ENCODE measurements around the gene GDF9.
"Not testable (repeated sequence)": the region's sequence is repeated elsewhere in the genome, so short reads cannot be mapped to it uniquely, and the experiment has no call there.

The GDF9 gene

DNA sequence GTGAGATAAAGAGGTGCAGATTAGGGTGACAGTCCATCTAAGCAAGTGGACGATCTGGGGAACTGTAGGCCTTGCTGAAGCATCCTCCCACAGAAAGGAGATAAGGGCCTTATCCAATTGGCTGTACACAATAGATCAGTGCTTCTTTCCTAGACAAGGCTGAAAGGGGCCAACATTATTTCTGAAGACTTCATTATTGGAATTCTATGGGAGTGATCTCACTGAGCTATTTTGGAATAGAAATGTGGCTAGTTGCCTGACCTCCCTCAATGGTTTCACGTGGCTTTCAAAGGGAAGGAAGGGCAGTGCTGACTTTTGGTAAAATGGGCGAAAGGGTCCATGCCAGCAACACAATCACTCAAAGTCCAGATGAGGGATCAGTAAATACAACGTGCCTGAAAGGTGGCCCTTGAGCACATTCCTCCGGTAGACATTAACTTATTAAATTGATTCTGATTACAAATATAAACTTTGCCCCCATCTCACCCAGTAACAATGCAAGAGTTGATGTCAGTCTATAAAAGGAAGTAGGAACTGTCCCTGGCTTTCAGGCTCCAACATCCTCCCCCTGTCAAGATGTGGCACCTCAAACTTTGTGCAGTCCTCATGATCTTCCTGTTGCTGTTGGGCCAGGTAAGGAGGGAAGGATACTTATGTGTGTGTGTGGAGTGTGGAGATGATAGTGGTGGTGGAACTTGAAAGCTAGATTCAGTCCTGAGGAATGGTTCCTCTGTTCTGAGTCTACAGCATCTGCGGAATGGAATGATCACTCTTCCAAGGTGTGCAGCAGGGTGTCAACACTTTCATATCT lies 7.1 kb upstream of the GDF9 start, which contains the start of gene LEAP2:
LEAP2 (plus strand) TSS at position 550 of the 811 bp plus-strand sequence; CDS start at position 577, 27 bp downstream.
- DNase-seq (ENCODE audit: low spot score) = no peak

DNA sequence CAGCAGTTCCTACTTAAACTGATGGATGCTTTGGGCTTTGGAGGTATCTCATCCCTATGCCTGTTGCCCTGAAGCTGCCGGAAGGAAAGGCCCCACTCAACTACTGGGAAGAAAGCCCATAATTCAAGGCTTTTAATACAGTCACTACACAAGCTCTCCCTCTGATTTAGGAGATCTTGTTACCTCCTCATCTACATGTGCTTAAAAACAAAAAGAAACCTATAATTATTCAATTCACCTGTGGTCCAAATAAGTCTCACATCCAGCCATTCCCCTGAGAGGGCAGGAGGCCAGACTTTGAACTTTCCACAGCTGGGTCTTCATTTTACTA lies 6.5 kb upstream of the GDF9 start:
- DNase-seq (ENCODE audit: low spot score) = no peak

DNA sequence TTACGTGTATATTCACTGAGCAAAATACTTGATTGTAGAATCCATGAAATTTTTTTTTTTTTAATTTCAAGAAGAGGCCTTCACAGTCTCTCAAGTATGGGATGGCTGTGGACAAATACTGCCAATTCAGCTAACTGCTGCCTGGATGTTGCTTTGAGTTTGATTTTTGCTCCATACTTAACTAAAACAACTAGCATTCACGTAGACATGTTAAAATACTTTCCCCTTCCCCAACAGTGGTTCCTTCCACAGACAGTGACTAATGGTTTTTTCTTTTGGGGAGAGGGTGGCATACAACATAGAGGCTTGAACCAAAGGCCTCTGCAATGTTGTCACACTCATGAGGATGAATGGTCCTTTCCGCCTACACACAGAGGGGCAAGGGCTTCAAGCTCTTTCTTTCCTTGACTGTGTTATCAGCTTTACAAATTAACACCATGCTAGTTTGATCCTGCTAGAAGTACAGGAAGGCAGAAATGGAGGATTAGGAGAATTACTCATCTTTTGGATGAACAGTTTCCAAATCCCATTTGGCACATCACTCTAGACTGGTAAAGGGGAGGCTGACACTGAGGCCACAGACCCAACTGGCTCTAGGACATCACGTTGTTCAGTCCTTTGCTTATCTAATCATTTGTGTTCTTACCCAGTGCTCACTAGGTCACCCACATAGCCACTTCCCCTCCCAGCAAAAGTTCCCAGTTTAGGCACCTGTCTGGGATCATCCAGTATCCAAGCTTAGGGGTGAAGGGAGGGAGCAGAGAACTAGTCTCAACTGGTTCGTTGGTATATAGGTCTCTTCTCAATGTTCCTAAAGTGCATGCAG lies 5.4 kb upstream of the GDF9 start:
- no peak for DNase-seq (ENCODE audit: low spot score)

DNA sequence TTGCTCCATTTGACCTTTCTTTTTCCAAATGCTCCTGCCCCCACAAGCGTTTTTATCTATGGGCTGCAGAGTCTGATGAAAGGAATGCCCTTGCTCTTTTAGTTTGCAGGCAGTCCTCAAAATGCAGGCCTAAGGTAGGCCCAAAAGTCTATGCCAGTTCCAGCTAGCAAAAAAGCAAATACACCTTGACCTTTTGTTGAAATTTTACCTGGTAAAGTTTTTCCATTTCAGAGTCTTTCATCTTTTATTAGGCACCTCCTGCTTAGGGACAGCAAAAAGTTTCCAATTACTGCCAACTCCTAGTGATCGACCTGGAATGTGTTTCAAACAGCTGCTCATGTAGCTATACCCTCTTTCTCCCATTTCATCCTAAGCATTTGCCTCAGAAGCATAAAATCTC lies 4.5 kb upstream of the GDF9 start:
- no peak for DNase-seq (ENCODE audit: low spot score)

DNA sequence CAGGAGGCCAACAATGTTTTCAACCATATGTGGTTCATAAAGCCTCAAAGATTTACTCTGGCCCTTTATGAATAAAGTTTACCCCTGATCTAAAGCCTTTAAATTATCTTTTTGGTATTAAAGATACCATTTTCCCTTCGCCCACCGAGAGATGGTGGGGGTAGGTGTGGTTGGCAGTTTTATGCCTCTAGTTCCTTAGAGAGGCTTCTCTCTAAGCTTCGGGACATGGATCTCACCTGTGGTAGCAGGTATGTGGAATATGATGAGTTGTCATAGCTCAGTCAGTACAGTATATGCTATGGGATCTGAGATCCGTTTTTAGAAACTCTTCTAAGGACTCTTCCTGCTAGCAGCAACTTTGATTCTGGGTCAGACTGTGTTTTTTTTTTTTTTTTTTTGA lies 2.5 kb upstream of the GDF9 start:
- no peak for DNase-seq (ENCODE audit: low spot score)

DNA sequence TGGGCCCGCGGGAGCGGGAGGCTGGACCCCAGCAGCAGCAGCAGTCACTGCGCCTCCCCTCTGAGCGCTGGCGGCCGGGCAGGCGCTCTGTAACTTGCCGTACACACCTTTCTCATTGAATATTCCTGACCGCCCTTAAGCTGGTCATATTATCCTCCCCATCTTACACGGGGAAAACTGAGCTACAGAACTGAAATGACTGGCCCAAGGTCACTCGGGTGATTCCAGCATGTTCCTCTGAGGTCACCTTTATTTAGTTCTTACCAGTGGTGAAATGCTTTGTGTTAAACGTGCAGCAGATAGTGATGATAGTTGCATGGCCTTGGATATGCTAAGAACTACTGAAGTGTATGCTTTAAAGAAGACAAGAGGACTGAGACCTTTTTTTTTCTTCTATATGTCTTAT lies 780 bp upstream of the GDF9 start:
- DNase-seq (ENCODE audit: low spot score) = no peak

DNA sequence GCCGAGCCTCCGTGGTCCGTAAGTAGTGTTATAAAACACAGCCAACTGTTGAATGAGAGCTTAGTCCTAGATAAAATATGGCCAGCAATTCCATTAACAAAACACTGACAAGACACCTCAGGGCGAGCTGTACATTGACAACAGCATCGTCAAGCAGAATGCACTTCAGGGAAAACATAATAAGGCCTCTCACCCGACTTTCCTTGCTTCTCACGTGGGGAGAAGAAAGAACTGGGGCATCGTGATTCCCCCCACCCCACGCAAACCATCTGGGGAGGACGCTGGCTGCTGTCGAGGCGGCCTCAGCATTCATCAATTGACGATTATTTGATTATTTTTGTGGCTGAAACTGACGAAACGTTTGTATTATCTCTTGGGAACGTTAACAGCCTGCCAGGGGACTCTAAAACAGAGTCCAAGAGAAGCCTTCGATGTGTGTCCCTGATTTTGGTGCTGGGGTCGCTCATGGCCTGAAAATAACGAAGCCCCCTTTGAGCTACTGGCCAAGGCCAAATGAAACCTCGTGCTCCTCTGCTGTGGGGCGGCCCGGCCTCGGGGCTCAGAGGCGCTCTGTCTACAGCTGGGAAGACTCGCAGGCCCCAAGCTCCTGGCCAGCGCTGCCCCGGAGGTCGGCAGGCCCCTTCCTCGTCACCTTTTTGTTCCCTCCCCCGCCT lies 464 bp downstream of the GDF9 start:
- no peak for DNase-seq (ENCODE audit: low spot score)

DNA sequence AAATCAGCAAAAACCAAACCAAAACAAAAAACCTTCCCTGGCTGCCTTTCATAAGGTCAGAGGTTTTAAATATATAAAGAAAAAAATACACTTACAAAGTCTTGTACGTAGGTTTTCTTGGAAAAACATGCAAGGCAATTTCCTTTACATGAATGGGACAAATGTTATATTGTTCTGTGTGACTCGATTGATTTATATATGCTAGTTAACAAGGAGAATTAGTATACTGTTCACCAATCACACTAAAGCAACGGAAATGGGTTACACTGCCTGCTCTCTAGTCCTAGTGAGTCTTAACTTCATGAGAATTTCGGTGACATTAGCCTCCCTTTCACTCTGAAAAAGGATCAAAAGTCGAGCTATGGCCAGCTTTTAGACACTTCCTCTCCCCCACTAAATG lies 5.5 kb downstream of the GDF9 start:
- no peak for DNase-seq (ENCODE audit: low spot score)

DNA sequence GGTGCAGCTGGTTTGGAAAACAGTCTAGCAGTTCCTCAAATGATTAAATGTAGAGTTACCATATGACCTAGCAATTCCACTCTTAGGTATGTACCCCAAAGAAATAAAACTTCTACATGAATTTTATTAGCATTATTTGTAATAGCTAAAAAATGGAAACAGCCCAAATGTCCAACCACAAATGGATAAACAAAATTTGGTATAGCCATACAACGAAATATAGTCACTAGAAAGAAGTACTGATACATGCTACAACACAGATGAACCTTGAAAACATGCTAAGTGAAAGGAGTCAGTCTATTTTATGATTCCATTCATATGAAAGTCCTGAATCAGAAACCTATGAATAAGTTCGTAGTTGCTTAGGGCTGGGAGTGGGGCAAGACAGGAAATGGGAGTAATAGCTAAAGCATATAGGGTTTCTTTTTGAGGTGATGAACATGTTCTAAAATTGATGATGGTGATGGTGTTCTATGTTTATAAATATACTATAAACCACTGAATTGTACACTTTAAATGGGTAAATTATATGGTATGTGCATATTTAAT lies 6.3 kb downstream of the GDF9 start:
- DNase-seq (ENCODE audit: low spot score) = no peak

DNA sequence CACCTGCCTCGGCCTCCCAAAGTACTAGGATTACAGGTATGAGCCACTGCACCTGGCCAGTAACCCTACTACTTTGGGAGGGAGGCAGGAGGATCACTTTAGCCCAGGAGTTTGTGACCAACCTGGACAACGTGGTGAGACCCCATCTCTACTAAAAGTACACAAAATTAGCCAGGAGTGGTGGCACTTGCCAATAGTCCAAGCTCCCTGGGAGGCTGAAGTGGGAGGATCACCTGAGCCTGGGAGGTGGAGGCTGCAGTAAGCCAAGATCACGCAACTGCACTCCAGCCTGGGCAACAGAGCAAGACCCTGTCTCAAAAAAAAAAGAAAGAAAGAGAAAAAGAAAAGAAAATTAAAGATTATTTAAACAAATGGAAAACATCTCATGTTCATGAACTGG lies 10.3 kb downstream of the GDF9 start:
- no peak for DNase-seq (ENCODE audit: low spot score)

DNA sequence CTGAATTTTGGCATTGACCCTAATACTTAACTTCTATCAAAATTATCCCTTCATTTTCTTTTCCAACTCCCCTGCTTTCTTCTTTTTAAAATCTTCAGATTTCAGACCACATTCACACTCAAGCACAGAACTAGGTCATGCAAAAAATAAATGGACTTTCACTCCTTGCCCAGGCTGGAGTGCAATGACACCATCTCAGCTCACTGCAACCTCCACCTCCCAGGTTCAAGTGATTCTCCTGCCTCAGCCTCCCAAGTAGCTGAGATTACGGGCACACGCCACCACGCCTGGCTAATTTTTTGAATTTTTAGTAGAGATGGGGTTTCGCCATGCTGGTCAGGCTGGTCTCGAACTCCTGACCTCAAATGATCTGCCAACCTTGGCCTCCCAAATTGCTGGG lies 11.3 kb downstream of the GDF9 start:
- not testable (repeated sequence) for DNase-seq (ENCODE audit: low spot score)

DNA sequence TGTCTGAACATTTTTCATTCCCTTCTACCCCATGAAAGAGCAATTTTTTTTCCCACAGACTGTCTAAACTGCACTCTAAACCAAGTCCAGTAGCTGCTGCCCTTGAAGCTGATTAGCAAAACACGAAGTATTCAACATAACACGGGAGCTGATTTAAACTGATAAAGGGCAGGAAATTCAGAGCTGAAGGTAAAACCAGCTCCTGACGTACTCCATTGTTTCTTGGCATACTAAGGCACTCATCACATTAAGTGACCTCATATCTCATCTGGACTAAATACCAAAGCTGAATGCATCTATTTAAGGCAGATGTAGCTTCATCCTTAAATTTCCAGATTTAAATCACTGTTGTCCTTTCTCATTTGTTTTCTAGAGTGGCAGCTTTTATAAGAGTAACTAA lies 12.0 kb downstream of the GDF9 start:
- DNase-seq (ENCODE audit: low spot score) = no peak

DNA sequence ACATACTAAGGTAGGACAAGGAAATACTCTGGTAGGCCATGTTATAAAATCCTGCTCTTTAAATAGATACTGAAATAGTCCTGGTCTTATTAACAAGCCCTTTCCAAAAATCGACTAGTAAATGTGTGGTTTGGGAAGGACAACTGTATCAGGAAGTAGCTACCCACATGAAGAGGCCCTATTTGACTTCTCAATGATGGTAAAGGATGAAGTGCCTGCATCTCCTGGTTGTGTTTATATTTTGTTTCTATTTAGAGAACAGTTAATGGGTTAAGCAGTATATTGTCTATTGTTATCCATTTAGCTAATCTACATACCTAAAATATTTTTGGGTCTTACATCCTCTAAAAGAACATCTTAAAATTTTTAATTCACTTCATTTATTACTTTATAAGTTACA lies 12.5 kb downstream of the GDF9 start:
- DNase-seq (ENCODE audit: low spot score) = no peak

DNA sequence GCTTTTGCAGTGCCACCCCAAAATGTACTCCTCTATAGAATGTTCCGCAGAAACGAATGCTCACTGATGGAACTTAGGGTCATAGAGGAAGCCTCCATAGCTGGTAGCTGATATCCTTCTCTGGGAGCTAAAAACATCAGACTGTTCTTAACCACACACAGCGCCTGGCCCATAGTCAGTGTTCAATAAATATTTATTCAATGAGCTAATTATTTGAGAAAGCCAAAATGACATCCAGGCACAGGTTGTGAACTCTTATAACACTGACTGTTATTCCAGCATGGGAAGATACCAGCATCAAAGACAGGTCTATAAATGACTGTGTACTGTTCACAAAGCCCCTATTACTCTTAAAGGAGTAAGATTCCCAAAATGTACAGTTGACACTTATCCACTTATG lies 12.9 kb downstream of the GDF9 start:
- DNase-seq (ENCODE audit: low spot score) = no peak

DNA sequence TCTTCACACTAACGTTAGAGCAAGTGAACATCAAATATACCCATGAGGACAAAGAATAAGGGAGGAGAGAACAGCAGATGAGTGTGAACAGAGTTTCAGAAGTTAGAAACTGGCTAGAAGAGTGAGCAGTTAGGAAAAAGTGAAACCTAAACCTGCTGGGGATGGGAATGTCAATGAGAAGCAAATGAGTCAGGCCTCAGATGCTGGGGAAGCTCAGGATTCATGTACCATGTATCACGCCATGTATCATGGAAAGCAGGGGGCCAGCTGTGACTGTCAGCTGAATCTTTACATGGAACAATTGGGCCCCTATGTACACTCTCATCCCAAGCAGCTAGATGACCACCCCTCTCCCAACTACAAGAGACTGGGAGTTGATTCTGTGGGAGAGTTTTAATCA lies 16.2 kb downstream of the GDF9 start:
- no peak for DNase-seq (ENCODE audit: low spot score)

DNA sequence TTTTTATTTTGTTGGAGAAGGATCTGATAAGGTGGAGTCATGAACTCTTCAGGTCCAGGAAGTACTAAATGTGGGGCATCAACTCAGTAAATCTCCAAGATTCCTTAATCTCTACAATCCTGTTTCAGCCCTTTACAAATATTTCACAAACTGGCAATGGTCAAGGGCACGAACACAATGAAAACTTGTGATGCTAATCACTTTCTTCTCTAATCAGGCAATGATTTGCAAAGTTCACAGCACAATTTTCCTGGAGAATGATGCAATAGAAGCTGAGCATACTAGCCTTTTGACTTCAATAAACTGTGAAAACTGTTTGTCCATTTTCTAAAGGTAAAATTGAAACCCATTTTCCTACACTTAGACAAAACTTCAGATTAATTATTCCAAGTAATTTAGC lies 16.9 kb downstream of the GDF9 start:
- DNase-seq (ENCODE audit: low spot score) = no peak

DNA sequence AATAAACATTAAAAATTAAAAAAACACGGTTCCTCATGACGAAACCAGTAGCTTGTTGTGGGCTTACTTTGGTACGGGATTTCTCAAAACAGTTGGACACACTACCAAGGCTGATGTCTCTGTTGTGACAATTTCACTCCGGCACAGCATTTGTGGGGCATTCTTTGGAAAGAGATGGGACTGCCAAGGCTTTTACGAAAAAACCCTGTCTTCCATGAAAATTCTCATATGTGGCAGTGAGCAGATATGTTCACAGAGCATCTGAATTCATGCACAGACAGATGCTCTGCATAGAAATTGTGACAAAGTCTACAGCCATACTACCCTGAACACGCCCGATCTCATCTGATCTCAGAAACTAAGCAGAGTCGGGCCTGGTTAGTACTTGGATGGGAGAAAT lies 18.0 kb downstream of the GDF9 start:
- DNase-seq (ENCODE audit: low spot score) = no peak

DNA sequence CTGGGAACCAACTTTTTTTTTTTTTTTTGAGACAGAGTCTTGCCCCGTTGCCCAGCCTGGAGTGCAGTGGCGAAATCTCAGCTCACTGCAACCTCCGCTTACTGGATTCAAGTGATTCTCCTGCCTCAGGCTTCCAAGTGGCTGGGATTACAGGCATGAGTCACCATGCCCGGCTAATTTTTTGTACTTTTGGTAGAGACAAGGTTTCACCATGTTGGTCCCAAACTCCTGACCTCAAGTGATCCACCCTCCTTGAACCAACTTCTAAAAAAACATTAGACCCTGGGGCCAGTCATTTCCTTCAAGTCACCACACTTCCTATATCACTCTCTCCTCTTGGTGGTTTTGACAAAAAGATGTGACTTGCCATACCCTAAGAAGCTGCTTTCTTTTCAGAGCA lies 25.0 kb downstream of the GDF9 start:
- DNase-seq (ENCODE audit: low spot score) = no peak

DNA sequence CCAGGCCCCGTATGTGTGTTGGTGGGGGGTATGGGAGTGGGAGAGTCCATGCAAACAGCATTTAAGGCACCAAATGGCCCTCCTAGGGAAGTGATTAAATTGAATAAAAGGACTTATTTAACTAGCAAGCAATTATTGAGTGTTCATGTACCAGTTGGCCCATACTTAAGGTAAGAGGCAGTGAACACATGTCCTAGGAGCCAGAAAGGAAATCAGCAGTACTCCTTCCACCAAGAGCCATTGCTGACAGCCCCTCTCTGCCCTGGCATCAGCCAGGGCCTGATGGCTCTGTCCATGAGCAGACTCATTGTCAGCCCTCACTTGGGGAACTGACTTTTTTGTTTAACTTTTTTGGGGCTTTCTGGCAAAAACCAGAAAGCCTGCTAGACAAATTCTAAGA lies 25.4 kb downstream of the GDF9 start:
- DNase-seq (ENCODE audit: low spot score) = no peak

DNA sequence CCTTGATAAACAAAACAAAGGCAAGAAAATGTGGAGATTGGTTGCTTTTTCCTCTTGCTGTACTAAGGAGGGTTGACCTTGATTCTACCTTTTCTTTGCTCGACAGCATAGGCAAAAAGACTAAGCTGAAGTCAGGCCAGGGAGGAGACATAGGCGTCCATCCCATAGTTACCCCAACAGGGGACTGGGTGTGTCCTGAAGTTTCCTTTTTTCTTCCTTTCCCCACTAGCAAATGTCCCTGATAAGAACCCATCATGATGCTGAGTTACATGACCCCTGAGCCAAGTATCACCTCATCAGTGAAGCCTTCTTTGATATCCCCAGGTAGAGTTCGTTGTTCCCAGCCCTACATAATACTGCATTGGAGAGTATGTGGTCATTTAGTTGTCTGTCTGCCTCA lies 26.0 kb downstream of the GDF9 start:
- no peak for DNase-seq (ENCODE audit: low spot score)

DNA sequence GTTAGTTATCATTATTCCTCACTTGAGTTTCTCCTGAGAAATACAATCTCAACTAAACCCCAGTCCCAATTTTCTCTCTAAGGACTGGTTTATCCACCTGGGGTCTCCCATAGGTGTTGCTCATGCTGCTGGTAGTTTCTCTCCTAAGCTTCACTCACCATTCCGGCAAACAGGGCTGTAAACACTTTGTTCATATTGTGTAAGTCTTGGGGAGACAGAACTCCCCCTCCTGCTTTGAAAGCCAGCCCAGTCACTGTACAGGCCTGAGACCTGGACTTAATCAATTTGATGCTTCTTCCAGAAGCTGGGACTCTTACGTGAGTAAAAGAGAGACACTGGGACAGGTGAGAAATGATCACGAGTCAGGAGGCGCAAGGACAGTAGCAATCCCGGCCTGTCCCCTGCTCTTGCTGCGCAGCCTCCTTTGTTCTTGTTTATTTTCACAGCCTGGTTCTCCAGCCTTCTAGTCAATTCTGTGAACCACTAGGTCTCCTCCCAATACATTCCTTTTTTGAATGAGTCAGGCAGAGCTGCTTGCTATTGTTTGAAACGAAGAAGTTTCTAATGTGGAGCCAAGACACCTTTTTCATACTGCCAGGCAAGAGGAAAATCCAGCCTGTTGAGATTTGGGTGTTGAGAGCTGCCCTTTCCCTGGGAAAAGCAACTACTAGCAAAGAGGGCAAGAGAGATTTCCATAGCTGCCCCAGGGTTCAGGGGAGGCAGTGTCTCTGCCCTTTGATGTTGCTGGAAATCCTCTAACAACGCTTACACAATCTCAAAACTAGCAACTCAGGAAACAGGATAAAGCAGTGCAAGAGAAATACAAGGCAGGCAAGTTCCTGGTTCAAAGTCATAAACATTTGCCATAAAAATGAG lies 26.6 kb downstream of the GDF9 start:
- DNase-seq (ENCODE audit: low spot score) = no peak

Measured in hematopoietic multipotent progenitor cell treated with erythropoietin and hydrocortisone succinate and interleukin-3 and kit ligand, for 15 days (in vitro differentiated cells).